ENCODE data around the gene ELF2.
"Not testable (repeated sequence)": the region's sequence is repeated elsewhere in the genome, so short reads cannot be mapped to it uniquely, and the experiment has no call there.

Gene ELF2

GRCh38 chr4:139077567-139078355 is 99.3 kb downstream of the ELF2 start:
- DNase-seq (ENCODE audit: low read depth) = no peak

GRCh38 chr4:139076016-139076744 is 100.8 kb downstream of the ELF2 start:
- DNase-seq (ENCODE audit: low read depth) = no peak

GRCh38 chr4:139060591-139060990 is 116.4 kb downstream of the ELF2 start:
- no peak for DNase-seq (ENCODE audit: low read depth)

- not testable (repeated sequence) for DNase-seq (ENCODE audit: low read depth)
Measured at GRCh38 chr4:139059026-139059425, 118.0 kb downstream of the ELF2 start.

GRCh38 chr4:139054791-139055505 is 122.1 kb downstream of the ELF2 start:
- no peak for DNase-seq (ENCODE audit: low read depth)

- no peak for DNase-seq (ENCODE audit: low read depth)
Measured at GRCh38 chr4:139053909-139054308, 123.1 kb downstream of the ELF2 start.

GRCh38 chr4:139050446-139050845 is 126.6 kb downstream of the ELF2 start:
- DNase-seq (ENCODE audit: low read depth) = no peak

GRCh38 chr4:139048026-139048425 is 129.0 kb downstream of the ELF2 start:
- no peak for DNase-seq (ENCODE audit: low read depth)

- no peak for DNase-seq (ENCODE audit: low read depth)
Measured at GRCh38 chr4:139044291-139044690, 132.7 kb downstream of the ELF2 start.

- no peak for DNase-seq (ENCODE audit: low read depth)
Measured at GRCh38 chr4:139042981-139043460, 134.0 kb downstream of the ELF2 start.

- DNase-seq (ENCODE audit: low read depth) = no peak
Measured at GRCh38 chr4:139038874-139039443, 138.1 kb downstream of the ELF2 start.

GRCh38 chr4:139036885-139037284 is 140.1 kb downstream of the ELF2 start:
- no peak for DNase-seq (ENCODE audit: low read depth)

GRCh38 chr4:139035650-139036049 is 141.4 kb downstream of the ELF2 start:
- DNase-seq (ENCODE audit: low read depth) = no peak

GRCh38 chr4:139030614-139031235 is 146.3 kb downstream of the ELF2 start:
- no peak for DNase-seq (ENCODE audit: low read depth)

GRCh38 chr4:139029866-139030363 is 147.1 kb downstream of the ELF2 start:
- DNase-seq (ENCODE audit: low read depth) = not testable (repeated sequence)

- no peak for DNase-seq (ENCODE audit: low read depth)
Measured at GRCh38 chr4:139028191-139028661, 148.8 kb downstream of the ELF2 start.

- no peak for DNase-seq (ENCODE audit: low read depth)
Measured at GRCh38 chr4:139027776-139028175, 149.2 kb downstream of the ELF2 start.

GRCh38 chr4:139025841-139026240 is 151.2 kb downstream of the ELF2 start:
- no peak for DNase-seq (ENCODE audit: low read depth)

GRCh38 chr4:139024686-139025085 is 152.3 kb downstream of the ELF2 start:
- no peak for DNase-seq (ENCODE audit: low read depth)

GRCh38 chr4:139022835-139023234 is 154.2 kb downstream of the ELF2 start:
- DNase-seq (ENCODE audit: low read depth) = no peak

- DNase-seq (ENCODE audit: low read depth) = not testable (repeated sequence)
Measured at GRCh38 chr4:139021071-139021470, 155.9 kb downstream of the ELF2 start.
